Activated CD4-positive, alpha-beta T cell treated with anti-CD3 and anti-CD28 coated beads for 24 hours (primary cell): ENCODE results near the gene SPIRE2.
A peak's percentile ranks its signal among the peaks of the same experiment; 100 is the strongest.
"Not testable (repeated sequence)": the region's sequence is repeated elsewhere in the genome, so short reads cannot be mapped to it uniquely, and the experiment has no call there.

ENCODE experiments used
- DNase-seq, 2 donors: peaks; one replicate each; pipeline ENCODE4 v3.0.0-alpha.2; 2020; ENCODE audit warnings: low read depth in 2 of 2

Gene SPIRE2

DNA sequence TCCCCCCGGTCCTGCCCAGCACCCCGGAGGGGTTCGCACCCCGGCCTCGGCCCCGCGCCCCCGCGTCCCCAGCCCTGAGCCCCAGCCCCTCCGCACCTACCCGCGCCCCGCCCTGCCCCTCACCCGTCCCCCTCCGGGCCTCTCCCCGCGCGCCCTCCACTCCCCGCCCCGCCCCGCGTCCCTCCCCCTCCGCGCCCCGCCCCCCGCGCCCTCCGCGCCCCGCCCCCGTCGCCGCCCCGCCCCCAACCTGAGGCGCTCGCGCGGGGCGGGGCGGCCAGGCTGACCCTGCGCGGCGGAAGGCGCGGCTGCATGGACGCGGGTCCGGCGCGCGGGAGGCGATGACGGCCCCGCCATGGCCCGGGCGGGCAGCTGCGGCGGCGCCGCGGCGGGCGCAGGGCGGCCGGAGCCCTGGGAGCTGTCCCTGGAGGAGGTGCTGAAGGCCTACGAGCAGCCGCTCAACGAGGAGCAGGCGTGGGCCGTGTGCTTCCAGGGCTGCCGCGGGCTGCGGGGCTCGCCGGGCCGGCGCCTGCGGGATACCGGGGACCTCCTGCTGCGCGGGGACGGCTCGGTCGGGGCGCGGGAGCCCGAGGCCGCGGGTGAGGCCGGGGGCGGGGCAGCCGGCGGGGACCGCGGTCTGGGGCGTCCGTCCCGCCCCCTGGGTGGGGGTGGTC is at the start of gene SPIRE2:
Gene SPIRE2 (plus strand): TSS at position 277 of the 671 bp plus-strand sequence. CDS start 76 bp downstream, at position 353.
- peak; percentile 47 to 56 for DNase-seq

GRCh38 chr16:89779231-89779908 is 48.9 kb upstream of the SPIRE2 start:
- no peak for DNase-seq

DNA sequence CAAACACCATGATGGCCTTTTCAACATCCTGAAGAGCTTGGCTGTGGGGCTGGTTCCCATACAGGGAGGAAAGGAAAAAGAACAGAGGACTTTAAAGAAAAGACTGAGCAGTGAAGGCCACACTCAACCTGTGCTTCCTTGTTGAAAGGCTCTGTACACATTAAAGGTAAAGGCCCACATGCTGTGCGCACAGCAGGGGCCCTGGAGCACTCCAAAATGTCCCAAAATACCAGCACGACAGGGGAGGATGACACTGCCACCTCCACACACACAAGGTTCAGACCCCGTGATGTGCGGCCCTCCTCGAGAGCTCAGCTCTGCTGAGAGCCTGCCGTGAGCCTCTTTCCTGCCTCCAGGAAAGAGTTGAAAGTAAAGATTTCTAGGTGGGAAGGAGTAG is 48.4 kb upstream of the SPIRE2 start:
- no peak for DNase-seq

DNA sequence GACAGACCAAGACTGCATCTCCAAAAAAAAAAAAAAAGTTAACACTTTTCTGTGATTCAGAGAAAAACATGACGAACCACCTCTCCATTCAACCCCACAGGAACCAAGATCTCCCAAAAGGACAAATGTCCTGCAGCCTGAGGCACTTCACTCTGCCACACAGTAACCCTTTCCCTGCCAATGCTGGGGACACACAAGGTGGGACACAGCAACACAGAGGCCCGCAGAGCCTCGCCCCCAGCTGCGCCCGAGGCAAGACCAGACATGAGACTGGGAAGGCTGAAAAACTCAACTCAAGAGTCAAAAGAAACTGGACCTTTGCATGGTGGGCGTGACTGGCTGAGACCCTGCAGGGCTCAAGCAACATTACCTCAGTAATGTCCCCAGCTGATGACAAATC is 45.8 kb upstream of the SPIRE2 start:
- no peak for DNase-seq

DNA sequence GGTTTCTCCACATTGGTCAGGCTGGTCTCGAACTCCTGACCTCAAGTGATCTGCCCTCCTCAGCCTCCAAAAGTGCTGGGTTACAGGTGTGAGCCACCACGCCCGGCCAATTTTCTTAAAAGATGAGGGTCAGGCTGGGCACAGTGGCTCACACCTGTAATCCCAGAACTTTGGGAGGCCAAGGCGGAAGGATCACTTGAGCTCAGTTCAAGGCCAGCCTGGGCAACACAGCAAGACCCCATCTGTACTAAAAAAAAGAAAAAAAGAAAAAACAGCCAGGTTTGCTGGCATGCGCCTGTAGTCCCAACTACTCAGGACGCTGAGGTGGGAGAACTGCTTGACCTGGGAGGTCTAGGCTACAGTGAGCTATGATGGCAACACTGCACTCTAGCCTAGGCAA is 44.3 kb upstream of the SPIRE2 start:
- DNase-seq = not testable (repeated sequence)

DNA sequence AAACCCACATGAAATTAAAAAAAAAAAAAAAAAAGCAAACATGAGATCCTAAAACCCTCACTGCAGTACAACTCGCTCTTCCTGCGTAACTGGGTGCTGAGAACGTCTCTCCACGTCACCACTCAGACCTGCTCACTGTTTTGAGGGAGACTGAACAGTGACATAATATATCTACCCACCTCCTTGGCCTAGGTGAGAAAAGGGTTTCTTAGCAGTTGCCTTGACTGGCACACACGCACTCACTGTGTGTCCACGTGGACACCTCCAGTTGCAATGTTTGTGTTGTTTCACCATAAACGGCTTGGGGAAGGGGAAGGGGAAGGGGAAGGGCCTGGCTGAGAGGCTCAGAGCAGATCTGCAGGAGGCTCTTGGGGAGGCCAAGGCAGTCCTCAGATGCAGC is 43.9 kb upstream of the SPIRE2 start:
- no peak for DNase-seq

- DNase-seq = no peak
These were observed 42.6 kb upstream of the SPIRE2 start for GRCh38 chr16:89785523-89786155.

- no peak for DNase-seq
These were observed 41.6 kb upstream of the SPIRE2 start for GRCh38 chr16:89786474-89787364.

GRCh38 chr16:89787365-89787805 is 40.9 kb upstream of the SPIRE2 start:
- DNase-seq = no peak

- no peak for DNase-seq
These were observed 36.8 kb upstream of the SPIRE2 start for GRCh38 chr16:89791278-89791995.

DNA sequence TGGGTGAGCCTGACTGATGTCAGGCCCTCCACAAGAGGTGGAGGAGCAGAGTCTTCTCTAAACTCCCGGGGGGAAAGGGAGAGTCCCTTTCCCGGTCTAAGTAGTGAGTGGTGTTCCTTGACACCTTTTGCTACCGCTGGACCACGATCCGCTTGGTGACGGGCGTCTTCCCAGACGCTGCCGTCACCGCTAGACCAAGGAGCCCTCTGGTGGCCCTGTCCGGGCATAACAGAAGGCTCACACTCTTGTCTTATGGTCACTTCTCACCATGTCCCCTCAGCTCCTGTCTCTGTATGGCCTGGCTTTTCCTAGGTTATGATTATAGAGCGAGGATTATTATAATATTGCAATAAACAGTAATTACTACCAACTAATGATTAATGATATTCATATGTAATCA is 35.2 kb upstream of the SPIRE2 start:
- DNase-seq = peak; percentile 13 to 19

- DNase-seq = no peak
These were observed 34.3 kb upstream of the SPIRE2 start for GRCh38 chr16:89793955-89794354.

DNA sequence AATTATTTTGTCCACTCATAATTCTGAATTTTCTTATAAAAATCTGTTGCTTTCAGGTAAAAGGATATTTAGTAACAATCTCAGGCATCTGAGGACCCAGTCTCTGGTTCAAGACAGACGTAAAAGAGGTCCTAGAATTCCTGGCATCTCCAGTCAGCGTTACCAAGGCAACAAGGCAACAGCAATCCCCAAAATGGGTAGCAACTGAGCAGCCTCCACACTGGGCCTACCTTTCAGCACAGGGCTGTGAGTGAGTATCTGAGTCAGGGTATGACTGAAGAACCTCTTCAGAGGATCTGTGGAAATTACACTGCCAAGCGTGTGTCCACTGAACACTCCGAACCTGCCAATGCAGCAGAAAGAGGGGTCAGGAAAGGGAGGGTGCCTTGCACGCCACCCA is 32.6 kb upstream of the SPIRE2 start:
- DNase-seq = no peak

DNA sequence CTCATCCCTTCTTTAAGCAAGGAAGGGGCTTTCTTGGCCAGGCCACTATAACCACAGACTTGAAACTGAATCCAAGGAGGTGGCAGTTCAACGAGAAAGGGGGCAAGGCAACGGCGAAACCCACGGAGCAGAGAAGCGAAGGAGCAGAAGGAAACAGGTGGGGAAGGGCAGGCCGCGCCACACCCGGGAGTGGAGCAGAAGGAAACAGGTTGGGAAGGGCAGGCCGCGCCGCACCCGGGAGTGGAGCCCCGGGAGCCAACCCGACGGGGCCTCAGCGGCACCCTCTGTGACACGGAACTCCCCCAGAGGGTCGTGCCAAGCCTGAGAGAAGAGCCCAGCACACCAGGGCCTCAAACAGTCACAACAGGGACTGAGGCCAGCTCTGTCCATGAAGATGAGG is 32.2 kb upstream of the SPIRE2 start:
- no peak for DNase-seq

DNA sequence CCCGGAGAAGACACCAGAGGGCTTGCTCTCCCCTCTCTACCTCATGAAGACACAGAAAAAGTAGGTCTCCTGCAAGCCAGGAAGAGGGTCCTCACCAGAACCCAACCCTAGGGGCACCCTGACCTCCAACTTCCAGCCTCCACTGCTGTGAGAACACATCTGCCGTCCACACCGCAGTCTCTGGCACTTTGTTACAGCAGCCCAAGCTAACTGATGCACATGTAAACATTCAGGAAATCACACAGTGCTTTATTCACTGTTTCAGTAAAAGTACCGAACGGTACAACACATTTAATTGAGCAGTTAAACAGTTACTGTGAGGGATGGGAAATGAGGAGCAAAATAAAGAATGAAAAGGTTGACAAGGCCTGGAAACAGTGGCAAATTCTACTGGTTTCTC is 30.1 kb upstream of the SPIRE2 start:
- DNase-seq = no peak

DNA sequence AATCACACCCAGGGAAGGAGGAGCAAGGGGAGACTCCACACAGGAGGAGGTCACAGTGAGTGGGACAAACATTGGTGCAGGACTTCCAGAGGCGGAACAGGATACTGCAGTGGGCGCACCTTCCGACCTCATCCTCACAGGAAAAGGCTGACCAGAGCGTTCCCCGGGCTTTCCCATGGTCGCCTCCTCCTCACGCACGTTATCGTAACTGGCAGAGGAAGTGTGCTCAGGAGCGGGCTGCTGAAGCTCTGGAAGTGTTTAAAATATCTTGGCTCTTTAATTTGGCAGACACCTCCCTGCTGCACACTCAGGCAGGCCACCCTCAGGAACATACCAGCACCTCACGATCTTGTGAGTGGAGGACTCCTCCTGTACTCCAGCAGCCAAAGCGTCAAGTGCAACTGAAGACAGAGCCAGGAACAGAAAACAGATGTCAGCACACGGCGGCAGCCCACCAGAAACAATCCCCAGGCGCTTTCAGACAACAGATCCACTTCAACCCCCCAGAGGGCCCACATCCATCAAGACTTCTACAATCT is 29.4 kb upstream of the SPIRE2 start:
- no peak for DNase-seq

DNA sequence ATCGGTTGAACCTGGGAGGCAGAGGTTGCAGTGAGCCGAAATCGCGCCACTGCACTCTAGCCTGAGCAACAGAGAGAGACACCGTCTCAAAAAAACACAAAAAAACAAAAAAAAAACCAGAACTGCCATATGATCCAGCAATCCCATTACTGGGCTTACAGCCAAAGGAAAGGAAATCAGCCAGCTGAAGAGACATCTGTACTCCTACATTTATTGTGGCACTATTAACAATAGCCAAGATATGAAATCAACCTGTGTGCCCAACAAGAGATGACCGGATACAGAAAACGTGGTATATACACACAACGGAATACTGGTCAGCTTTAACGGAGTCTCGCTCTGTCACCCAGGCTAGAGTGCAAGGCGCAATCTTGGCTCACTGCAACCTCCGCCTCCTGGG is 26.5 kb upstream of the SPIRE2 start:
- DNase-seq = no peak

- no peak for DNase-seq
These were observed 23.0 kb upstream of the SPIRE2 start for GRCh38 chr16:89805136-89805905.

- not testable (repeated sequence) for DNase-seq
These were observed 21.6 kb upstream of the SPIRE2 start for GRCh38 chr16:89806589-89807193.

- DNase-seq = no peak
These were observed 19.8 kb upstream of the SPIRE2 start for GRCh38 chr16:89808475-89808874.
